GM10266 (cell line): Measurements from ENCODE around the gene EIF1AD.

Experiments
- DNase-seq: peaks from one replicate; pipeline ENCODE4 v3.0.0; 2012; ENCODE audit errors: extremely low spot score
- CTCF ChIP-seq: IDR thresholded peaks from 2 replicates; pipeline ENCODE4 v1.5.1; 2012; ENCODE audit warnings: mild to moderate bottlenecking, low read depth; ENCODE audit not compliant: control insufficient read depth, insufficient read depth; ENCODE audit errors: missing control alignments

Gene EIF1AD

GRCh38 chr11:66007201-66007634, 5.3 kb upstream of the EIF1AD start:
- no peak for TF ChIP-seq CTCF
- DNase-seq = no peak

- no peak for TF ChIP-seq CTCF
Observed at GRCh38 chr11:66006891-66007176, 4.9 kb upstream of the EIF1AD start.

GRCh38 chr11:66006134-66006890, 4.4 kb upstream of the EIF1AD start:
- no peak for DNase-seq
- no peak for TF ChIP-seq CTCF

More at GRCh38 chr11:66006891-66007176, 4.9 kb upstream of the EIF1AD start:
- no peak for DNase-seq

- no peak for DNase-seq
- no peak for TF ChIP-seq CTCF
Observed at GRCh38 chr11:66004186-66004585, 2.2 kb upstream of the EIF1AD start.

- DNase-seq = no peak
- TF ChIP-seq CTCF = no peak
Observed at GRCh38 chr11:66003291-66003690, 1.3 kb upstream of the EIF1AD start.

- peak; percentile 12 for TF ChIP-seq CTCF
- DNase-seq = peak; percentile 85
Observed at GRCh38 chr11:66002648-66003225, 780 bp upstream of the EIF1AD start.

GRCh38 chr11:65997286-65997685, 4.7 kb downstream of the EIF1AD start:
- DNase-seq = no peak
- TF ChIP-seq CTCF = no peak
